Effector memory CD8-positive, alpha-beta T cell (primary cell): Measurements from ENCODE around the gene SENP5.
"Not testable (repeated sequence)": the region's sequence is repeated elsewhere in the genome, so short reads cannot be mapped to it uniquely, and the experiment has no call there.

ENCODE experiments used
- ATAC-seq: fragments of 150-1000 bp; cut with Tn5 transposase; replicated peaks from 2 replicates; pipeline ENCODE4 v1.10.0; 2021; ENCODE audit warnings: mild to moderate bottlenecking, moderate library complexity
- DNase-seq, 3 experiments: peaks; one replicate each; pipeline ENCODE4 v3.0.0; 2021
- H3K27ac Mint-ChIP-seq, 2 donors: one replicate each; pipeline ENCODE4 v1.8.0; 2022; ENCODE audit warnings: mild to moderate bottlenecking in 2 of 2, mixed read lengths in 2 of 2, moderate library complexity in 2 of 2
- H3K27me3 Mint-ChIP-seq, 2 donors: one replicate each; pipeline ENCODE4 v1.8.0; 2022; ENCODE audit warnings: mixed read lengths in 2 of 2
- H3K36me3 Mint-ChIP-seq: one replicate; pipeline ENCODE4 v1.8.0; 2022; ENCODE audit warnings: mild to moderate bottlenecking, moderate library complexity, mixed read lengths; ENCODE audit not compliant: insufficient read depth
- H3K4me1 Mint-ChIP-seq, 2 donors: one replicate each; pipeline ENCODE4 v1.8.0; 2022; ENCODE audit warnings: low read depth in 2 of 2, mixed read lengths in 2 of 2
- H3K4me3 Mint-ChIP-seq, 2 donors: one replicate each; pipeline ENCODE4 v1.8.0; 2022; ENCODE audit warnings: mild to moderate bottlenecking in 2 of 2, mixed read lengths in 2 of 2, moderate library complexity in 2 of 2
- H3K9me3 Mint-ChIP-seq, 2 donors: one replicate each; pipeline ENCODE4 v1.8.0; 2022; ENCODE audit warnings: mixed read lengths in 2 of 2

Gene SENP5

GRCh38 chr3:196863000-196863399 is 4.7 kb upstream of the SENP5 start:
- not testable (repeated sequence) for ATAC-seq, H3K4me1 Mint-ChIP-seq, H3K4me3 Mint-ChIP-seq, H3K27ac Mint-ChIP-seq, DNase-seq, H3K36me3 Mint-ChIP-seq, H3K9me3 Mint-ChIP-seq
- peaks cover 5 to 18% of the 10 kb centered on the region in 2 donors for H3K27me3 Mint-ChIP-seq

GRCh38 chr3:196867155-196867506 is 589 bp upstream of the SENP5 start:
- H3K27ac Mint-ChIP-seq: peak overlapping the region; percentile 92 to 94
- DNase-seq: peak in 1 of 3 experiments; percentile 1
- H3K4me3 Mint-ChIP-seq: peak overlapping the region; percentile 90 to 98
- no peaks in the 10 kb centered on the region for H3K27me3 Mint-ChIP-seq
- H3K36me3 Mint-ChIP-seq: peaks cover 25% of the 10 kb centered on the region
- H3K9me3 Mint-ChIP-seq: no peaks in the 10 kb centered on the region
- H3K4me1 Mint-ChIP-seq: peaks cover 6 to 15% of the 10 kb centered on the region in 2 donors
- ATAC-seq: no peak

DNA sequence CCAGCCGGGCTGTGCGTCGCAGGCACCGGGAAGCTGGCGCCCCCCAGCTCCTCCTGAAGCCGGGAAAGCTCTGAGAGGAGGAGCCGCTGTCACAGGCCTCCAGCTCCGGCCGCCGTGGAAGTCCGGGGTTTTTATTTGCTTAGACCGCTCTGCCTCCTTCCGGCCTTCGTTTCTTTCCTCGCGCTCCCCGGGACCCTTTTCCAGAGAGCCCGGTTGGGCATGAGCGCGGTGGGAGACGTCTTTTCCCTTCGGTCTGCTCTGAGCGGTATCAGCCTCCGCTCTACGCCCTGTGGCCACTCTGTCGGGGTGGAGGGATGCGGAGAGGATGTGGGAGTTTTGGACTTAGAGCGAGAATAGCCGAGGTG is 559 bp downstream of the SENP5 start:
- ATAC-seq: peak; percentile 4
- H3K4me3 Mint-ChIP-seq: peak overlapping the region; percentile 90 to 98
- H3K27me3 Mint-ChIP-seq: no peaks in the 10 kb centered on the region
- peak overlapping the region; percentile 91 to 99 for H3K27ac Mint-ChIP-seq
- no peaks in the 10 kb centered on the region for H3K9me3 Mint-ChIP-seq
- H3K4me1 Mint-ChIP-seq: peaks cover 6 to 16% of the 10 kb centered on the region in 2 donors
- DNase-seq: peak in 2 of 3 experiments; percentile 1 to 5
- H3K36me3 Mint-ChIP-seq: peaks cover 25% of the 10 kb centered on the region

DNA sequence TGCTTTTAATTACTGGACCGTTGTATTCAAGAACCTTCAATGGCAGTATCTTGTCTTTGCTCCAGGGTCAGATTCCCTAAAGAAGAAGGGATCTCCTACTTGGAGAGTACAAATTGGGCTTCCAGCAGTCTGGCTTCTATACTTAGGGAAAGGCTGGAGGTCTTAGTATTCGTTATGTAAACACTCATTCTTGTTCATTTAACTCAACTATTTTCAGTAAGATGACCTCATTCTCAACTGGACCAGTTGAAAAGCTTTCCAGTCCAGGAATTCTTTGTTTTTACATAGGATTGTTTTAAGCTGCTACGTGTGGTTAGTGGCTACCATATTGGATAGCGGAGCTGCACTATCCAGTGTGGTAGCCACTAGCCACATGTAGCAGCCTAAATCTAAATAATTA is 4.6 kb downstream of the SENP5 start:
- Mint-ChIP-seq H3K27ac (no peak overlapping the region), H3K27me3 (no peaks in the 10 kb centered on the region), H3K36me3 (peaks cover 31% of the 10 kb centered on the region), H3K9me3 (no peaks in the 10 kb centered on the region), H3K4me3 (no peak overlapping the region), H3K4me1 (peaks cover 11 to 28% of the 10 kb centered on the region in 2 donors)
- ATAC-seq: no peak
- no peak for DNase-seq

DNA sequence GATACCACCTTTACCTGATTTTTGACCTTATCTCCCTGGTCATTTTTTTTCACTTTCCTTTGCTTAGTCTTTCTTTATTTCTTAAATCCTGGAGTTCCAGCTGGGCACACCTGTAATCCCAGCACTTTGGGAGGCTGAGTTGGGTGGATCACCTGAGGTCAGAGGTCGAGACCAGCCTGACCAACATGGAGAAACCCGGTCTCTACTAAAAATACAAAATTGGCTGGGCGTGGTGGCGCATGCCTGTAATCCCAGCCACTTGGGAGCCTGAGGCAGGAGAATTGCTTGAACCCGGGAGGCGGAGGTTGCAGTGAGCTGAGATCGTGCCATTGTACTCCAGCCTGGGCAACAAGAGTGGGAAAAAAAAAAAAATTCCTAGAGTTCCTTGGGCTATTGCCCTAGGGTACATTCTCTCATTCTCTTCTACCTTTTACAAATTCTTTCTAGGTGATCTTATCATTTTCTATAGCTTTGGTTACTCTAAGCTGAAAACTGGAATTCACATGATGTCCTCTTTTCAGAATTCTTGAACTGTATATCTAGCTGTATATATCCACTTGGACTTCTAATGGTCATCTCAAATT is 6.9 kb downstream of the SENP5 start:
- not testable (repeated sequence) for ATAC-seq, H3K9me3 Mint-ChIP-seq, DNase-seq, H3K4me3 Mint-ChIP-seq, H3K27me3 Mint-ChIP-seq
- peaks cover 20 to 47% of the 10 kb centered on the region in 2 donors for H3K4me1 Mint-ChIP-seq
- H3K36me3 Mint-ChIP-seq: peaks cover 16% of the 10 kb centered on the region
- H3K27ac Mint-ChIP-seq: peak overlapping the region in 1 of 2 donors; percentile 23

DNA sequence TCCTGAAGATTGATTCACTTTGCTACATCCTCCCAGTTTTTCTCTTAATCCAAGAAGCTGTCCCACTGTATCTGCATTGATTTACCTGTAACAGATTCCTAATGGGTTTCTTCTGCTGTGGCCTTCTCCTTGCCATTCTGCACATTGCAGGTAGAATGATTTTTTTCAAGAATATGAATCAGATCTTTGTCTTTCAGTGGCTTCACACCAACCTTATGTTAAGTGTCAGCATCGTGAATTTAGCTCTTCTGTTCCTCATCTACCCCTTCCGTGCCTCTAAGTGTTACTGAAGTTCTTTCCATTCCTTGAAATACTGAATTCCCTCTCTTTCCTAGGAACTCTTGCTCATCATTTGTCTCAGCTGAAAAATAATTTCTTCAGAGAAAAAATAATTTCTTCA is 7.5 kb downstream of the SENP5 start:
- DNase-seq (no peak), ATAC-seq (no peak)
- peaks cover 20 to 46% of the 10 kb centered on the region in 2 donors for H3K4me1 Mint-ChIP-seq
- H3K9me3 Mint-ChIP-seq: no peaks in the 10 kb centered on the region
- H3K4me3 Mint-ChIP-seq: no peak overlapping the region
- H3K27me3 Mint-ChIP-seq: no peaks in the 10 kb centered on the region
- H3K36me3 Mint-ChIP-seq: peaks cover 12% of the 10 kb centered on the region
- peak overlapping the region in 1 of 2 donors; percentile 23 for H3K27ac Mint-ChIP-seq

DNA sequence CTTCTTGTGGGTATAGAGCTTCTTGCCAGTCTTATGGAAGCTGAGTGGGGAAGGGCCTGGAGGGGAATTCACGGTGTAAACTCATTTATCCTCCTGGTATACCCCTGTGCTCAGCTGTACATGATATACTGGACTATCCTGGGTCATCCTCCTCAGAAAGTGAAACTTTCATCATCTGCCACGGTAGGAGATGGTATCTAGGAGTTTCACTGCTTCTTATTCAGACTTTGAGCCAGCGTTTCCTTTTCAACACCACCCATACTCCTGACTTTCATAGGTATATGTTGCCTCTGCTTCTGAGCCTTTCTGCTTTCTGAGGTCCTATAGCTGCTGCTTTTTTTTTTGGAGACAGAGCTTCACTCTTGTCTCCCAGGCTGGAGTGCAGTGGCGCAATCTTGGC is 15.6 kb downstream of the SENP5 start:
- Mint-ChIP-seq H3K9me3 (no peaks in the 10 kb centered on the region), H3K27me3 (no peaks in the 10 kb centered on the region), H3K4me3 (no peak overlapping the region), H3K36me3 (peaks cover 35% of the 10 kb centered on the region), H3K27ac (peak overlapping the region; percentile 52 to 78), H3K4me1 (peaks cover 15 to 33% of the 10 kb centered on the region in 2 donors)
- ATAC-seq (no peak), DNase-seq (no peak)

- ATAC-seq: no peak
- Mint-ChIP-seq H3K4me1 (peaks cover 12 to 36% of the 10 kb centered on the region in 2 donors), H3K9me3 (no peaks in the 10 kb centered on the region), H3K27ac (no peak overlapping the region), H3K4me3 (no peak overlapping the region), H3K27me3 (no peaks in the 10 kb centered on the region), H3K36me3 (peaks cover 38% of the 10 kb centered on the region)
- DNase-seq: no peak
These were observed 18.4 kb downstream of the SENP5 start for GRCh38 chr3:196886144-196886543.

- Mint-ChIP-seq H3K27me3 (no peaks in the 10 kb centered on the region), H3K4me1 (peaks cover 10 to 33% of the 10 kb centered on the region in 2 donors), H3K27ac (peak overlapping the region in 1 of 2 donors; percentile 18), H3K4me3 (no peak overlapping the region), H3K9me3 (no peaks in the 10 kb centered on the region), H3K36me3 (peaks cover 47% of the 10 kb centered on the region)
- DNase-seq (no peak), ATAC-seq (no peak)
These were observed 22.4 kb downstream of the SENP5 start for GRCh38 chr3:196889844-196890708.

DNA sequence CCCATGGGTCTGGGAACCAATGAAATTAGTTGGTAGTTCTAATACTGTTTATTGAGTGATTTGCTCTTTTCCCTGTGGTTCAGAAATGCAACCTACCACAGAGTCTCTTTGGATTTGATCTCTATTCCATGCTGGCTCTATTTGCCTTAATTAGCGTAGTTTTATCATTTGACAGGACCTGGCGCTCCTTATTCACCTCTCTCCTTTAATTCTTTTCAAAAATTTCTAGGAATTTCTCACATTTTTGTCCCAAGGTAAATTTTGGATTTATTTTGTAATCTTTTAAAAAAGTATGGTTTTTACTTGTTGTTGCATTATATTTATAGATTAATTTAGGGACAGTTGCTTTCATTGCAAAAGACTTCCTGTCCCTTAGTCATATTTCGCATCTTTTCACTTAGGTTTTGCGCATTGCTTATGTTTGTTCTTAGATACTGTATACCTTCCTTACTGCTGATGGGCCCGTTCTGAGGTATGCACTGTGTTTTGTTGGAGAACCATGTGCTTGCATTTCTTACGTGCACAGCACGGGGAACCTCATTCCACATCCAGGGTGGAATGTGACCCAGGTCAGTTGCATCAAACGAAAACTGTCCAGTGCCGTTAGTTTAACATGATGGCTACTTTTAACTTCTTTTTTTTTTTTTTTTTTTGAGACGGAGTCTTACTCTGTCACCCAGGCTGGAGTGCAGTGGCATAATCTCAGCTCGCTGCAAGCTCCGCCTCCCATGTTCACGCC is 27.0 kb downstream of the SENP5 start:
- no peak for ATAC-seq
- H3K27me3 Mint-ChIP-seq: no peaks in the 10 kb centered on the region

DNA sequence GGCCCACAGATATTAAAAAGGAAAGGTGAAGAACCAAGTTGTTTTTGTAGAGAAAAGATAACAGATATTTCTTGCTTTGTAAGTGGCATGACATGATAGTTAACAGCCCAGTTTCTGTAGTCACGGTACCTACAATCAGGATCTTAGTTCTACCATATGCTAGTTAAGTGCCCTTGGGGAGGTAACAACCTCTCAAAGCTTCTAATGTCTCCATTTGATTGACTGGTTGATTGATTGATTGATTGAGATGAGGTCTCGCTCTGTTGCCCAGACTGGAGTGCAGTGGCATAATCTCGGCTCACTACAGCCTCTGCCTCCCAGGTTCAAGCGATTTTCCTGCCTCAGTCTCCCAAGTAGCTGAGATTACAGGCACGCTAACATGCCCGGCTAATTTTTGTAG is 28.5 kb downstream of the SENP5 start:
- no peak overlapping the region for H3K4me3 Mint-ChIP-seq
- DNase-seq: no peak
- peaks cover 4 to 6% of the 10 kb centered on the region in 2 donors for H3K4me1 Mint-ChIP-seq
- H3K27ac Mint-ChIP-seq: no peak overlapping the region
- ATAC-seq: no peak
- no peaks in the 10 kb centered on the region for H3K9me3 Mint-ChIP-seq
- H3K27me3 Mint-ChIP-seq: no peaks in the 10 kb centered on the region
- H3K36me3 Mint-ChIP-seq: peaks cover 50% of the 10 kb centered on the region

More for the DNA sequence above, 27.0 kb downstream of the SENP5 start:
- no peak overlapping the region for H3K4me3 Mint-ChIP-seq
- peaks cover 7 to 15% of the 10 kb centered on the region in 2 donors for H3K4me1 Mint-ChIP-seq
- no peaks in the 10 kb centered on the region for H3K9me3 Mint-ChIP-seq
- DNase-seq: no peak
- peaks cover 39% of the 10 kb centered on the region for H3K36me3 Mint-ChIP-seq
- no peak overlapping the region for H3K27ac Mint-ChIP-seq

GRCh38 chr3:196901768-196902167 is 34.0 kb downstream of the SENP5 start:
- no peaks in the 10 kb centered on the region for H3K4me1 Mint-ChIP-seq
- H3K36me3 Mint-ChIP-seq: peaks cover 71% of the 10 kb centered on the region
- DNase-seq: no peak
- H3K9me3 Mint-ChIP-seq: no peaks in the 10 kb centered on the region
- H3K27me3 Mint-ChIP-seq: no peaks in the 10 kb centered on the region
- no peak overlapping the region for H3K4me3 Mint-ChIP-seq
- ATAC-seq: no peak
- peak overlapping the region; percentile 12 to 35 for H3K27ac Mint-ChIP-seq

- H3K27me3 Mint-ChIP-seq: no peaks in the 10 kb centered on the region
- no peak for DNase-seq
- no peak overlapping the region for H3K4me3 Mint-ChIP-seq
- H3K9me3 Mint-ChIP-seq: no peaks in the 10 kb centered on the region
- H3K36me3 Mint-ChIP-seq: peaks cover 75% of the 10 kb centered on the region
- no peak for ATAC-seq
- H3K27ac Mint-ChIP-seq: peak overlapping the region; percentile 12 to 35
- H3K4me1 Mint-ChIP-seq: no peaks in the 10 kb centered on the region
These were observed 34.6 kb downstream of the SENP5 start for GRCh38 chr3:196902296-196902695.
